Measurements from ENCODE around the gene ULBP1.
"Not testable (repeated sequence)": the region's sequence is repeated elsewhere in the genome, so short reads cannot be mapped to it uniquely, and the experiment has no call there.

The ULBP1 gene

DNA sequence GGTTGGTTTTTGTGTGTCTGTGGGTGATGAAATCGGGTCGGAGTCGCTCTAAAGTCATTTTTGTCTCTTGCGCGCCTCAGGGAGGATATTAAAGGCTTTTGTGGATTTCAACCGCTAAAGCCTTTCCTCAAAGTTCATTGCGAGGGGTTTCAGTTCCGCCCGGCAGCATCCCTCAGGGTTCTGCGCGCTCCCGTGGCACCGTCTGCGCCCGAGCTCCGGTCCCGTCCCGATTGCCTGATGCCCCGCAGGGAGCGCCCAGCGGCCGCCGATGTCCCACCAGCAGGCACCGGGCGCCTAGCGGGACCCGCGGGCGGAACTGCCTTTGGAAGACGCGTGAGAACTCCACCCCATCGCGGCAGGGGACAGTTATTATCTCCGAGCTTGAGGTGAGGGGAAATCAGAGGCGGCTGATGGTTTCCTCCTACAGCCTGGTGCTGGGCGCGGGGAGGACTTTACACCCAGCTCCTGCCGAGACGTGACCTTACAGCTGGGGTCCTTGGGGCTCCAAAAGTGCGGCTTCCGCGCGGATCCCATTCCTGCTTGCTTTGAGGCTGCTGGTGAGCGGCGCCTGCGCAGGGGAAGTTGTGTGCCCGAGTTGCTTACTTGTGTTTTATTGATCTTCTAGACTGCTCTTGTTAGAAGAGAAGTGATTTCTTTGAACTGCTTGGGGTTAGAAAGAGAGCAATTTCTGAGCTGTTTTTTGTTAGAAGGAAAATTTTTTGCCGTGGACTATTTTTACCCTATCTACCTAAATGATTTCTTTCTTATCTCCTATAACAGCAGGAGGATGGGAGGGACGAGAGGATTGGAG, 27.1 kb downstream of the ULBP1 start:
- H3K9ac ChIP-seq (ENCODE audit: low read length) = no peak overlapping the region
- H3K79me2 ChIP-seq (ENCODE audit: insufficient read depth, low read length) = no peaks in the 10 kb centered on the region
- no peaks in the 10 kb centered on the region for H4K20me1 ChIP-seq (ENCODE audit: low read depth, low read length)
- H3K36me3 ChIP-seq (ENCODE audit: low read length) = no peaks in the 10 kb centered on the region
- H3K27me3 ChIP-seq (ENCODE audit: low read length) = no peaks in the 10 kb centered on the region
- no peaks in the 10 kb centered on the region for H3F3A ChIP-seq (ENCODE audit: insufficient read depth)
- H3K27ac ChIP-seq (ENCODE audit: low read depth, low read length) = no peak overlapping the region
- no peak overlapping the region for H2AFZ ChIP-seq (ENCODE audit: low read depth, low read length, severe bottlenecking)
- no peak overlapping the region for H3K4me3 ChIP-seq (ENCODE audit: insufficient read depth, low read length, poor library complexity, severe bottlenecking)
- TF ChIP-seq EZH2phosphoT487 (conservative IDR thresholded peaks at IDR 0.05; ENCODE audit: low read length) = no peak
- TF ChIP-seq, protein P1, sequence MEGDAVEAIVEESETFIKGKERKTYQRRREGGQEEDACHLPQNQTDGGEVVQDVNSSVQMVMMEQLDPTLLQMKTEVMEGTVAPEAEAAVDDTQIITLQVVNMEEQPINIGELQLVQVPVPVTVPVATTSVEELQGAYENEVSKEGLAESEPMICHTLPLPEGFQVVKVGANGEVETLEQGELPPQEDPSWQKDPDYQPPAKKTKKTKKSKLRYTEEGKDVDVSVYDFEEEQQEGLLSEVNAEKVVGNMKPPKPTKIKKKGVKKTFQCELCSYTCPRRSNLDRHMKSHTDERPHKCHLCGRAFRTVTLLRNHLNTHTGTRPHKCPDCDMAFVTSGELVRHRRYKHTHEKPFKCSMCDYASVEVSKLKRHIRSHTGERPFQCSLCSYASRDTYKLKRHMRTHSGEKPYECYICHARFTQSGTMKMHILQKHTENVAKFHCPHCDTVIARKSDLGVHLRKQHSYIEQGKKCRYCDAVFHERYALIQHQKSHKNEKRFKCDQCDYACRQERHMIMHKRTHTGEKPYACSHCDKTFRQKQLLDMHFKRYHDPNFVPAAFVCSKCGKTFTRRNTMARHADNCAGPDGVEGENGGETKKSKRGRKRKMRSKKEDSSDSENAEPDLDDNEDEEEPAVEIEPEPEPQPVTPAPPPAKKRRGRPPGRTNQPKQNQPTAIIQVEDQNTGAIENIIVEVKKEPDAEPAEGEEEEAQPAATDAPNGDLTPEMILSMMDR (IDR thresholded peaks at IDR 0.05; ENCODE audit: insufficient read depth, low read length, poor library complexity, severe bottlenecking) = no peak
- no peaks in the 10 kb centered on the region for H3K9me2 ChIP-seq (replicated peaks; ENCODE audit: insufficient read depth, low read length)
- H3K9me3 ChIP-seq (ENCODE audit: insufficient read depth, low read length) = no peaks in the 10 kb centered on the region
- H3K4me2 ChIP-seq (ENCODE audit: low read depth, low read length, poor library complexity, severe bottlenecking) = peak overlapping the region; percentile 43

DNA sequence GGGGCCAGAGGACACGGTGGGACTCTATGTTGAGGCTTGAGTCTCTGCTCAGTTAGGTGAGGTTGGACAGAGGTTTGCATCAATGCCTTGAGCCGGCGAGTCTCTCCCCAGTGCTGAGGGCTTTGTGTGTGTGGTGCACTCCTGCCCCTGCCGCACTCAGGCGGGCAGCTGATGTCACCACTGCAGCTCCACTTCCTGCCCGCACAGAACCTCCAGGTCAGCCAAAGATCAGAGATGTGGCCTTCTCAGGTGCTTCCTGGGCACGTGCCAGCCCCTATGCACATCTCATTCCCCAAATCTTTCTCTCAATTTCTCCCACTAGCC, 27.7 kb downstream of the ULBP1 start:
- H2AFZ ChIP-seq (ENCODE audit: low read depth, low read length, severe bottlenecking); H3K9ac ChIP-seq (ENCODE audit: low read length); H3K4me2 ChIP-seq (ENCODE audit: low read depth, low read length, poor library complexity, severe bottlenecking); H3K27me3 ChIP-seq (ENCODE audit: low read length); H3K9me3 ChIP-seq (ENCODE audit: insufficient read depth, low read length); H3K79me2 ChIP-seq (ENCODE audit: insufficient read depth, low read length); H3K9me2 ChIP-seq (replicated peaks; ENCODE audit: insufficient read depth, low read length); H3F3A ChIP-seq (ENCODE audit: insufficient read depth); H4K20me1 ChIP-seq (ENCODE audit: low read depth, low read length); H3K4me3 ChIP-seq (ENCODE audit: insufficient read depth, low read length, poor library complexity, severe bottlenecking); H3K27ac ChIP-seq (ENCODE audit: low read depth, low read length); H3K36me3 ChIP-seq (ENCODE audit: low read length): not testable (repeated sequence)

DNA sequence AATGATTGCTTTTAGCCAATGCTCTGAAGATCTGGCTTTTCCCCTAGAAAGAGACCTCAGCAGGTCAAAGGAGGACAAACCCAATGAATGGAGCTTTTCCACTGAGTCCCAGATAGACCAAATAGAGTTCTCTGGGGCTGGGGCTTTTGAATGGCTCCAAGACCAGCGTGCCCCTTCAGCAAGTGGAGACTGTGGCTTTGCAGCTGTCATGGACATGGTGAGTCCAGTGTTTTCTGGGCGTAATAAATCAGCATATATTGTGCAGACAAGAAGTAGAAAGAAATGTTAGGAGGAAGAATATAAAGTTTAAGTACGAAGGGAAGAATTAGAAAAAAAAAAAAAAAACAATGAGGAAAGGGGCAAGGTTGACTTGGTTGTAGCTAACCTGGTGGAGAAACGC, 28.1 kb downstream of the ULBP1 start:
- Histone ChIP-seq H3K27me3 (ENCODE audit: low read length) (no peaks in the 10 kb centered on the region), H3K9me3 (ENCODE audit: insufficient read depth, low read length) (no peaks in the 10 kb centered on the region), H3K27ac (ENCODE audit: low read depth, low read length) (no peak overlapping the region), H3F3A (ENCODE audit: insufficient read depth) (no peaks in the 10 kb centered on the region), H3K36me3 (ENCODE audit: low read length) (no peaks in the 10 kb centered on the region), H3K4me3 (ENCODE audit: insufficient read depth, low read length, poor library complexity, severe bottlenecking) (no peak overlapping the region), H3K79me2 (ENCODE audit: insufficient read depth, low read length) (no peaks in the 10 kb centered on the region), H2AFZ (ENCODE audit: low read depth, low read length, severe bottlenecking) (no peak overlapping the region), H3K4me2 (ENCODE audit: low read depth, low read length, poor library complexity, severe bottlenecking) (no peak overlapping the region), H3K9me2 (replicated peaks; ENCODE audit: insufficient read depth, low read length) (no peaks in the 10 kb centered on the region), H4K20me1 (ENCODE audit: low read depth, low read length) (no peaks in the 10 kb centered on the region), H3K9ac (ENCODE audit: low read length) (no peak overlapping the region)
- TF ChIP-seq, protein P1 (IDR thresholded peaks at IDR 0.05; ENCODE audit: insufficient read depth, low read length, poor library complexity, severe bottlenecking) = no peak
- TF ChIP-seq EZH2phosphoT487 (conservative IDR thresholded peaks at IDR 0.05; ENCODE audit: low read length) = no peak

DNA sequence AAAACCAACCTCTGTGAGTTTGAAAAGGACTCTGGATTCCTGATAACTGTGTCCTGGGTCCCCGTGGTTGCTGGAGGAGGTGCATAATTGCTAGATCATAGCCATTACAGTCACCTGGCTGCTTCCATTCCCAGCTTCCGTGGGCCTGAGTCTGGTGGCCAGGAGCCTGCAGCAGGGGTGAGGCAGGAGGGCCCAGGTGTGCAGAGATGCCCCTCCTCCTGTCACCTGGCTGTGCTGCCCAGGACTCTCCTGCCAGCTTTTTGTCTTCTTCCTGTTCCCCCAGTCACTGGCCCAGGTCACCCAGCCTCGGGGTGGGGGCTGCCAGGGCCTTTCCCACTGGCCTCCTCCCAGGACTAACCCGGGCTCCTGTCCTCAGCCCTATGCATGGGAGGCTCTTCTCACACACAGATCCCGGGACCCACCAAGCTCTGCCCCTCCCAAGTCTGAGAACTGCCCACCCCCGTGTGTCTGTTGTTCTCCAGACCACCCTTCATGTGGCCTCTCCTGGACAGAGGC, 31.6 kb downstream of the ULBP1 start:
- Histone ChIP-seq H3K4me2 (ENCODE audit: low read depth, low read length, poor library complexity, severe bottlenecking) (no peak overlapping the region), H3K27ac (ENCODE audit: low read depth, low read length) (no peak overlapping the region), H2AFZ (ENCODE audit: low read depth, low read length, severe bottlenecking) (no peak overlapping the region), H3F3A (ENCODE audit: insufficient read depth) (no peaks in the 10 kb centered on the region), H3K9me3 (ENCODE audit: insufficient read depth, low read length) (no peaks in the 10 kb centered on the region), H4K20me1 (ENCODE audit: low read depth, low read length) (no peaks in the 10 kb centered on the region), H3K4me3 (ENCODE audit: insufficient read depth, low read length, poor library complexity, severe bottlenecking) (no peak overlapping the region), H3K9me2 (replicated peaks; ENCODE audit: insufficient read depth, low read length) (no peaks in the 10 kb centered on the region), H3K36me3 (ENCODE audit: low read length) (no peaks in the 10 kb centered on the region), H3K79me2 (ENCODE audit: insufficient read depth, low read length) (no peaks in the 10 kb centered on the region), H3K27me3 (ENCODE audit: low read length) (no peaks in the 10 kb centered on the region), H3K9ac (ENCODE audit: low read length) (no peak overlapping the region)
- no peak for TF ChIP-seq EZH2phosphoT487 (conservative IDR thresholded peaks at IDR 0.05; ENCODE audit: low read length)
- TF ChIP-seq, protein P1 (IDR thresholded peaks at IDR 0.05; ENCODE audit: insufficient read depth, low read length, poor library complexity, severe bottlenecking) = no peak
